Measurements from ENCODE around the gene DDHD1. TPM values are rescaled to one million over a fixed set of nuclear protein-coding genes. Genes with fewer than 3 reads are reported as not detected.

Gene DDHD1
- total RNA-seq, 2 experiments from 2014 or later, result 40.6 to 42.7 TPM

DNA sequence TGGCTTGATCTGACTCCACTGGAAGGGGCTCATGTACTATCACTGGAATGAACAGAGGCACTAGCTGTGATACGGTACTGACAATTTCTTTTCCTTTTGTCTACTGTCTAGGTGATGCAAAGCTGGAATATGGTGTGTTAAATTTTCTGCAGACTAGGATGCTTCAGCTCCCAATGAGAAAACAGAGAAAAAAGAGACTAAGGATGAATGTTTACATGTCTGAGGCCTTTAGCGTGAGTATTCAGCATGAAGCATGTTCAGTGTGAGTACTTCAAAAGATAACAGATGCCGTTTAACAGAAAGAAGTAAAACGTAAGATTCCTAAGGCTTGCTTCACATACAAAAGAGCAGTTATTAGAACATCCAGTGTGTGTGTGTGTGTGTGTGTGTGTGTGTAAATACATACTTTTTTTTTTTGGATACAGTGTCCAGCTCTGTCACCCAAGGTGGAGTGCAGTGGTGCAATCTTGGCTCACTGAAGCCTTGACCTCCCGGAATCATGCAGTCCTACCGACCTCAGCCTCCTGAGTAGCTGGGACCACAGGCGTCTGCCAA lies 110.0 kb downstream of the DDHD1 start:
- H3K9me3 Mint-ChIP-seq, result peaks cover 4% of the 10 kb centered on the region
- H3K4me3 Mint-ChIP-seq, result no peak overlapping the region
- CTCF ChIA-PET, result interaction anchor here (1.3 kb wide), 1 partner anchor 11 kb away, joined by 4 read pairs; no protein-coding TSS in a partner anchor
- H3K36me3 Mint-ChIP-seq, result peaks cover 63% of the 10 kb centered on the region
- DNase-seq, result no peak
- no peaks in the 10 kb centered on the region for H3K27me3 Mint-ChIP-seq
- intact Hi-C loops (cut with micrococcal nuclease), result no loop called here
- no peak overlapping the region for H3K27ac Mint-ChIP-seq
- POLR2A ChIA-PET, result no interaction called here
- H3K4me1 Mint-ChIP-seq (ENCODE audit: low read depth), result no peaks in the 10 kb centered on the region

DNA sequence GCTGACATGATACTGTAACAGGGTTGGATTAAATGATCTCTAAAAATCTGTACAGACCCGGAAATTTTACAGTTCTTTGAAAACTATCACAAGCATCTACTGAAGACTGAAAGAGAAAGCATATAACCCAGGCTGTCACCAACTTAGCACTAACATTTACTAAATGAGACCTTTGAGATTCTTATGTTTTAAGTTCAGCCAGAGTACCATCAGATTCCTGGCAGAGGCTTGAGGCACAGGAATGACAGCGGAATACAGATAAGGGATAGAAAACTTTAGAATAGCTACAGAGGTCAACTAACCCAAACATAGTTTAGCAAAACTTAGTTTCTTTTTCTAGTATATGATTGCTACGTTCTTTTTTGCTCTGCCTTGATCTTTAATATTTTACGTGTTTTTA lies 110.6 kb downstream of the DDHD1 start:
- Mint-ChIP-seq H3K36me3 (peaks cover 67% of the 10 kb centered on the region), H3K4me1 (ENCODE audit: low read depth) (no peaks in the 10 kb centered on the region), H3K27me3 (no peaks in the 10 kb centered on the region), H3K4me3 (no peak overlapping the region), H3K27ac (no peak overlapping the region), H3K9me3 (peaks cover 4% of the 10 kb centered on the region)
- intact Hi-C loops (cut with micrococcal nuclease), result no loop called here
- ChIA-PET POLR2A (no interaction called here), CTCF (interaction anchor here (1.3 kb wide), 1 partner anchor 12 kb away, joined by 4 read pairs; no protein-coding TSS in a partner anchor)
- DNase-seq, result no peak

DNA sequence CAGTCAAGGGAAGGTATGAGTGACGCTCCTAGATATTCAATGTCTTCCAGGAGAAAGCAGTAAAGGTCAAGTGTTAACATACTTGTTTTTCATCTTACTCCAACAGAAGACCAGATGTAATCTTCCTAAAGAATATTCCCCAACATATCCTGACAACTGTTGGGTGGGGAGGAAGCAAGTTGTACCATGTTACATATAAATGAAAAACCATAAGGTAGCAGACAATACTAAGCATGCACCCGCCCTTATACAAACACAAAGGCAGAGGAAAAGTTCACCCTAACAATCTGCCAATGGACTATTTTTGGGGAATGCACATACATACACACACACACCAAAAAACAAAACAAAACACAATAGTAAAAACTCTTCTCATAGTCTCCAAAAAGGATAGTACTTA lies 112.1 kb downstream of the DDHD1 start:
- DNase-seq, result no peak
- H3K9me3 Mint-ChIP-seq, result peaks cover 4% of the 10 kb centered on the region
- H3K36me3 Mint-ChIP-seq, result peaks cover 72% of the 10 kb centered on the region
- CTCF ChIA-PET, result no interaction called here
- intact Hi-C loops (cut with micrococcal nuclease), result no loop called here
- POLR2A ChIA-PET, result no interaction called here
- H3K4me3 Mint-ChIP-seq, result no peak overlapping the region
- no peak overlapping the region for H3K27ac Mint-ChIP-seq
- no peaks in the 10 kb centered on the region for H3K27me3 Mint-ChIP-seq
- H3K4me1 Mint-ChIP-seq (ENCODE audit: low read depth), result no peaks in the 10 kb centered on the region

DNA sequence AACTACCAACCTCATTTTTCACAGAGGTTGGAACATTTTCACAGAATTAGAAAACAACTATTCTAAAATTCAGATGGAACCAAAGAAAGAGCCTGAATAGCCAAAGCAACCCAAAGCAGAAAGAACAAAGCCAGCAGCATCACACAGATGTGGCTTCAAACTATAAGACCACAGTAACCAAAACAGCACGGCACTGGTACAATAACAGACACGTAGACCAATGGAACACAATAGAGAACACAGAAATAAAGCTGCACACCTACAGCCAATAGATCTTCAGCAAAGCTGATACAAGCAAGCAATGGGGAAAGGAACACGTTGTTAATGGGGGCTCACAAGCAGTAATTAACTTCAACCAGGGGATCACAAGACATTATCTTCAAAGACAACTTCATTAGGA lies 114.5 kb downstream of the DDHD1 start:
- POLR2A ChIA-PET, result no interaction called here

DNA sequence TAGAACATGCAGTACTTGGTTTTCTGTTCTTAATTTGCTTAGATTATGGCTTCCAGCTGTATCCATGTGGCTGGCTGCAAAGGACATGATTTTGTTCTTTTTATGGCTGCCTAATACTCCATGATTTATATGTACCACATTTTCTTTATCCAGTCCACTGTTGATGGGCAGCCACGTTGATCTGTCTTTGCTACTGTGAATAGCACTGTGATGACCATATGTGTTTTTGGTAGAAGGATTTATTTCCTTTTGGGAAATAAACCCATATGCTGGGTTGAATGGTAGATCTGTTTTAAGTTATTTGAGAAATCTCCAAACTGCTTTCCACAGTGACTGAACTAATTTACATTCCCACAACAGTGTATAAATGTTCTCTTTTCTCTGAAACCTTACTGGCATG lies 116.1 kb downstream of the DDHD1 start:
- intact Hi-C loops (cut with micrococcal nuclease), result no loop called here
- ChIA-PET POLR2A (no interaction called here), CTCF (no interaction called here)

More for the DNA sequence above, 114.5 kb downstream of the DDHD1 start:
- DNase-seq, result no peak
- Mint-ChIP-seq H3K27ac (no peak overlapping the region), H3K4me1 (ENCODE audit: low read depth) (no peaks in the 10 kb centered on the region), H3K4me3 (no peak overlapping the region), H3K27me3 (no peaks in the 10 kb centered on the region), H3K9me3 (peaks cover 4% of the 10 kb centered on the region), H3K36me3 (peaks cover 73% of the 10 kb centered on the region)
- CTCF ChIA-PET, result no interaction called here
- intact Hi-C loops (cut with micrococcal nuclease), result no loop called here

DNA sequence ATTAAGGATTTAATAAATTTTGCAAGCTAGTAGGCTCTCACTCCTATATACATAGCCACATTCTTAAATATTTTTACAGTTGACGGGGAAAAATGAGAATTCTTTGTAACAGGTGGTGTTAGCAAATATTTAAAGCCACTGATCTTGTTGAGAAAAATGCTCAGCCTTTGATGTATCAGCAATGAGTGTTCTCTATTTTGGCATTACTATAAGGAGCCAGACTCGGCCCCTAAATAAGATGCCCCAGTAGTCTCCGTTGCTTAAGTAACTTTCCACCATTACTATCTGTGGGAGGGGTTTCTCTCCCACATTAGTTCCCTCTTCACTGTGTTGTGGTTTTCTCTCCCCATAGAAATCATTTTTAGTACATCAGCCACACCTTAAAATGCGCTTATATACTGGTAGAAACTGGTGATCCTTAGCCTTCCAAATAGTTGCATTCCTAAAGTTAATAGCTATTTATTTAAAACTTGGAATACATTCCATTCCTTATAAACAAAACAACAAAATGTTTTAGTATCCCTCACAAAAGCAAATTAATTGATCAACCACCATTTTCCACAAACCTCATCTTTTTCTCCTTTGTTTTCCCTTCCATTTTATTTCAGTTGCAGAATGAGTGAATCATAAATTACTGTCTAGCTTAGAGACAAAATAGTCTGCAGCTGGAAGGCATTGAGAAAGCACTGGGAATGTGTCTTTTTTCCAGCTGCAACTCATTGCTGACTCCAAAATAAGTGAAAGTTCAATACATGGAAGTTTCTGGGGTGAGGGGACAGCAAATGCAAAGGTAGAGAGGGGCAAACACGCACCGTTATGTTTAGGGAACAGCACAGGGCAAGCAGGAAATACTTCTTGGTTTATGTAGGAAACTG lies 117.5 kb downstream of the DDHD1 start:
- H3K27me3 Mint-ChIP-seq, result no peaks in the 10 kb centered on the region
- H3K27ac Mint-ChIP-seq, result no peak overlapping the region
- no peak for DNase-seq
- peaks cover 4% of the 10 kb centered on the region for H3K9me3 Mint-ChIP-seq
- H3K4me1 Mint-ChIP-seq (ENCODE audit: low read depth), result no peaks in the 10 kb centered on the region
- no peak overlapping the region for H3K4me3 Mint-ChIP-seq
- ChIA-PET POLR2A (no interaction called here), CTCF (no interaction called here)
- intact Hi-C loops (cut with micrococcal nuclease), result no loop called here
- peaks cover 58% of the 10 kb centered on the region for H3K36me3 Mint-ChIP-seq

More for the DNA sequence above, 116.1 kb downstream of the DDHD1 start:
- Mint-ChIP-seq H3K27ac (no peak overlapping the region), H3K4me1 (ENCODE audit: low read depth) (no peaks in the 10 kb centered on the region), H3K9me3 (peaks cover 4% of the 10 kb centered on the region), H3K27me3 (no peaks in the 10 kb centered on the region), H3K4me3 (no peak overlapping the region), H3K36me3 (peaks cover 71% of the 10 kb centered on the region)
- no peak for DNase-seq

DNA sequence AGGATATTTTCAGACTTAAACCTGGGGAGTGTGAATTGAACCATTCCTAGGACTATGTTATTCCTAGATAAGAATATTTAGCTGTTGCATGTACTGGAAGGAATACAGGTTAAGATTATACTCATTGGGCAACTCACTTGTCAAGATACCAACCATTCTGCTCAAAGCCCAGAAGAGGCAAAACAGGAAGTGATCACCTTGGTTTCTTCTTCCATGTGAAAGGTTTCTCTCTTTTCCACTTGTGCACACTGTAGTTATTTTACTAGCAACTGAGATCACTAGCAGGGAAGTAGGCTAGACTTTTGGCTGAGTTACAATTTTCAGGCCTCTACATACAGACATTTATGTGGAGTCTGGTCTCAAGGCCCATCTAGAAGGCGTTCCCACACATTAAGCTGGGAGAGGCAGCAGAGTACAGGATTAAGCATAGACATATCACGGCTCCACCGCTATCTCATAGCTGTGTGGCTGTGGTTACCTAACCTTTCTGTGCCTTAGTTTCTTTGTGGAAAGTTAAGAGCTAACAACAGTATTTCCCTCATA lies 118.4 kb downstream of the DDHD1 start:
- intact Hi-C loops (cut with micrococcal nuclease), result no loop called here
- Mint-ChIP-seq H3K27ac (no peak overlapping the region), H3K27me3 (no peaks in the 10 kb centered on the region), H3K9me3 (peaks cover 4% of the 10 kb centered on the region), H3K4me1 (ENCODE audit: low read depth) (no peaks in the 10 kb centered on the region), H3K4me3 (no peak overlapping the region), H3K36me3 (peaks cover 53% of the 10 kb centered on the region)
- CTCF ChIA-PET, result no interaction called here
- POLR2A ChIA-PET, result interaction anchor here (0.5 kb wide), 1 partner anchor 13 kb away, joined by 3 read pairs; no protein-coding TSS in a partner anchor
- DNase-seq, result no peak

DNA sequence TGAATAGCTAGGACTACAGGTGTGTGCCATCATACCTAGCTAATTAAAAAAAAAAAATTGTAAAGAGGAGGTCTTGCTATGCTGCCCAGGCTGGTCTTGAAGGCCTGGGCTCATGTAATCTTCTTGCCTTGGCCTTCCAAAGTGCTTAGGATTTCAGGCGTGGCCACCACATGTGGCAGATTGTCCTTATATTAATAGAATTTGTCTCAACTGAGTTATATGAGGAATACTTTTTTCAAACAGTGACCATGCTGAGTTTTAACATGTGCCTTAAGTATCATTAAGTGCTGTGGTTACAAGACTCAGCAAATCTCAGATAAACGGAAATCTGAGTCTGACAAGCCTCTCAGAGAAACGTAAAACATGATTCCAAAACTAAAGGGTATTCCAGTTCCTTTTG lies 119.1 kb downstream of the DDHD1 start:
- H3K27me3 Mint-ChIP-seq, result no peaks in the 10 kb centered on the region
- intact Hi-C loops (cut with micrococcal nuclease), result no loop called here
- DNase-seq, result no peak
- H3K27ac Mint-ChIP-seq, result no peak overlapping the region
- ChIA-PET CTCF (interaction anchor here (0.9 kb wide), 1 partner anchor 73 kb away, joined by 3 read pairs; no protein-coding TSS in a partner anchor), POLR2A (interaction anchor here (0.5 kb wide), 1 partner anchor 12 kb away, joined by 3 read pairs; no protein-coding TSS in a partner anchor)
- peaks cover 4% of the 10 kb centered on the region for H3K9me3 Mint-ChIP-seq
- H3K36me3 Mint-ChIP-seq, result peaks cover 49% of the 10 kb centered on the region
- no peak overlapping the region for H3K4me3 Mint-ChIP-seq
- H3K4me1 Mint-ChIP-seq (ENCODE audit: low read depth), result no peaks in the 10 kb centered on the region

DNA sequence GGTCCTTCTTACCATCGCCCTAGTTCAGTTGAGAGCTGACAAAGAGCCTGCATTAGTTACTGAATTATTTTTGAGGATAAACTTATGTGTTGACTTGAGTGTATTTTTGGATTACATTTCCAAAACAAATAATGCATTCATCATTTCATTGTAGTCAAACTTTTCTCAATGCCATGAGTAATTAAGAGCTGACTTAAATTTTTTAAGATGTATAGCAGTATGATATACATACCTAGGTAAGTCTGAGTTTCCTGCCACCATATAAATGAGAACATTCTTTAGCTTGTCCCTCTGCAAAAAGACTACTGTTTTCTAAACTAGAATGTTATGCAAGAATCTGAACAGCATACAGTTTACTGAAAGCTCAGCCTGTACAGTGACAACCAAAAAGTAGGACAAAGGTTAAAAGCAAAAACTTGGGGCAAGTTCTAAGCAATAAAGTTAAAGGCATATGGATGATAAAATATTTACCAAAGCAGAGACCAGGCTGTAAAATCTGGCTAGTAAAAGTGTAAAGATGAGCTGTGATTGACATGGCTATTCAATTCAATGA lies 120.2 kb downstream of the DDHD1 start:
- Mint-ChIP-seq H3K36me3 (peaks cover 38% of the 10 kb centered on the region), H3K9me3 (peaks cover 3% of the 10 kb centered on the region), H3K4me1 (ENCODE audit: low read depth) (peaks cover 4% of the 10 kb centered on the region), H3K27me3 (no peaks in the 10 kb centered on the region), H3K4me3 (no peak overlapping the region), H3K27ac (no peak overlapping the region)
- intact Hi-C loops (cut with micrococcal nuclease), result no loop called here
- no peak for DNase-seq
- ChIA-PET CTCF (interaction anchor here (0.9 kb wide), 1 partner anchor 72 kb away, joined by 3 read pairs; no protein-coding TSS in a partner anchor), POLR2A (interaction anchor here (0.6 kb wide), 1 partner anchor 30 kb away, joined by 3 read pairs; no protein-coding TSS in a partner anchor)

DNA sequence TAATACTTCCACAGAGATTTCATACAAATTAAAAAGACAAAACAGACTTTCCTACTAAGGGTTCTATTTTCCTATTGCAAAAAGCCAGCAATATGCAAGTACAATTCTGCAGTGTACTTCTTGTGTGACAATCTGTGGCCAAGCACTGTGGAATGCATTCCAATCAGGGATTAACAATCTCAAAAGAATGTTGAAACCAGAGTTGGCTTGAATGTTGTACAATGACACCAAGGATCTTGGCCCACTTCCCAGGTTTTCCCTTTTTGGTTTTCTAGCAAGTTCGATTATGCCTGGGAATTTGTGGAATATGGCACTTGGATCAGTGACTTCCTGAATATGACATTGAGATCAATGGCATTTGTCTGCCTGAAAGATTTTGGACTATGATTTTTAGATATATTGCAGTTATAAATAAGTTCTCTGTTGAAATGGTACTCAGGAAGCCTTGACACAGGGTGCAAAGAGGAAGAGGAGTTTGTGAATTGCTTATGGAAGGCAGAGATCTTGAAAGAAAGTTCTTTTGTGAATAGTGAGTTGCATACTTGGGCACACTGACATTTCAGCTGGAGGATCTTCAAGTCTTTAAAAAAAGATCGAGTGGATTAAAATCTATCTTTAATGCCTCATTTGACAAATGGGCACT lies 120.8 kb downstream of the DDHD1 start:
- Mint-ChIP-seq H3K27ac (no peak overlapping the region), H3K4me3 (no peak overlapping the region), H3K9me3 (peaks cover 3% of the 10 kb centered on the region), H3K4me1 (ENCODE audit: low read depth) (peaks cover 11% of the 10 kb centered on the region), H3K27me3 (no peaks in the 10 kb centered on the region), H3K36me3 (peaks cover 32% of the 10 kb centered on the region)
- POLR2A ChIA-PET, result no interaction called here
- no peak for DNase-seq
- CTCF ChIA-PET, result no interaction called here
- intact Hi-C loops (cut with micrococcal nuclease), result no loop called here

DNA sequence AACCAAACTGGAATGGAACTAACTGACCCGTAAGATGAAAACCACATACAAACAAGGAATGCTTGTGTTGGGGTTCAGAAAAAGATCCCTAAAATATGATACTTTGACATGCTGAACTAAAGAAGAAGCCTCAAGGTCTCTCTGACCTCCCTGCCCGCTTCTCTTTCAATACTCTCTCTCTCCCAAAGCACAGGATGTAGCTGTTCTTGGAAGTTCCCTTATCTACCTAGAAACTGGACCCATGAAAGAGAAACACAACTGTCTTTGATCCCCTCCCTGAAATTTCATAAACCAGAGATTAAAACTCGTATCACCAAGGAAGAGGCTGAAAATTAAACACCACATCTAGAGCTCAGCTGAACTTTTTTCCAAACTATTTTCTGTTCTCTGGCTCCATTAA lies 125.6 kb downstream of the DDHD1 start:
- Mint-ChIP-seq H3K4me1 (ENCODE audit: low read depth) (peaks cover 11% of the 10 kb centered on the region), H3K9me3 (peaks cover 3% of the 10 kb centered on the region), H3K27ac (no peak overlapping the region), H3K27me3 (no peaks in the 10 kb centered on the region), H3K4me3 (no peak overlapping the region), H3K36me3 (peaks cover 11% of the 10 kb centered on the region)
- ChIA-PET POLR2A (no interaction called here), CTCF (interaction anchor here (0.8 kb wide), 1 partner anchor 24 kb away, joined by 3 read pairs; no protein-coding TSS in a partner anchor)
- intact Hi-C loops (cut with micrococcal nuclease), result no loop called here
- DNase-seq, result no peak

DNA sequence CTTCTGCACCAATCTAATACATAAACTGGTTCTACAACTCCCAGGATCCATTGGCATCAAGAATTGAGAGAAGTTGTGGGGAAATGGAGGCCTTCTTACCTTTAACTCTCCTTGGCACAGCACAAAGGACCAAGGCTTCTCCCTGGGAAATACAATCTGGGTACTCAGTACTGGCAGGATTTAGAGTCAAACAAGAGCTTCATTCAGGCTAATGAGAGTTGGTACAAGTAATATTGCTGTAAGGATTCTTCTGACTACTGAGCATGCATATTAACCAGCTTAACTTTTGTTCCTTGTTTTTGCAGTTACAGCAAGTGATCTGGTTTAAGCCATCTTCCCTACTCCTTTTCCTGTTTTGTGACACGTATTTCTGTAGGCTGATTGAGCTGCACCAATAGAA lies 126.1 kb downstream of the DDHD1 start:
- ChIA-PET CTCF (no interaction called here), POLR2A (no interaction called here)
- intact Hi-C loops (cut with micrococcal nuclease), result no loop called here
- no peak for DNase-seq
- Mint-ChIP-seq H3K4me1 (ENCODE audit: low read depth) (peaks cover 11% of the 10 kb centered on the region), H3K27me3 (no peaks in the 10 kb centered on the region), H3K36me3 (peaks cover 7% of the 10 kb centered on the region), H3K27ac (no peak overlapping the region), H3K9me3 (peaks cover 3% of the 10 kb centered on the region), H3K4me3 (no peak overlapping the region)

Data from activated CD4-positive, alpha-beta memory T cell treated with anti-CD3 and anti-CD28 coated beads for 36 hours (primary cell).